K562 (cell line): ENCODE results near the gene KRTAP2-2. TPM values are rescaled to one million over a fixed set of nuclear protein-coding genes. Genes with fewer than 3 reads are reported as not detected.

ENCODE experiments used
- ATAC-seq: fragments of 200-7000 bp; cut with Tn5 transposase; 3 replicates; pipeline ENCODE4 v1.9.1; 2020; ENCODE audit warnings: moderate library complexity
- BruUV-seq: library from RNA; stranded (reverse); fragments of 400-500 nt; replicated peaks from 2 replicates; lab custom pipeline; 2021; lab: Mats Ljungman, UMichigan
- CTCF ChIA-PET: fragments of 300-600 bp; formaldehyde crosslinking; extraction: SDS; loops from one replicate; lab custom pipeline; 2021; ENCODE audit warnings: low intra/inter-chr PET ratio; lab: Yijun Ruan, JAX
- POLR2A ChIA-PET: fragments of 300-600, 350-650 bp; sonication (Branson Sonifier 250); formaldehyde crosslinking; extraction: SDS; loops from one replicate; lab custom pipeline; 2021; ENCODE audit warnings: antibody characterized with exemption, inconsistent platforms; lab: Yijun Ruan, JAX
- DNase-seq, 4 experiments: peaks; one replicate each; pipeline versions ENCODE4 v3.0.0 to v3.0.0-alpha.2; 2011 to 2018; ENCODE audit warnings: low spot score in 3 of 4, mixed read lengths in 3 of 4; ENCODE audit errors: extremely low read depth in 1 of 4
- FAIRE-seq: peaks from 2 replicates; lab custom pipeline; 2011; peaks lifted over from hg19 to GRCh38; lab: Jason Lieb, UNC
- H2AFZ ChIP-seq: 2 replicates; pipeline ENCODE4 v1.6.0; 2011; ENCODE audit warnings: low read depth, low read length, control low read depth, inconsistent platforms
- H3K27ac ChIP-seq: fragments of 200-600 bp; 3 replicates; pipeline ENCODE4 v1.8.0; 2011; ENCODE audit warnings: low read depth, mild to moderate bottlenecking, control low read depth, inconsistent platforms, low read length, moderate library complexity, mixed read lengths; ENCODE audit errors: extremely low read depth
- H3K27me3 ChIP-seq, 2 experiments: fragments of 300-600 bp in 1 of 2; 2 replicates in 1 of 2; 3 replicates in 1 of 2; pipeline versions ENCODE4 v1.6.0 to v1.8.0; 2011; ENCODE audit warnings: inconsistent platforms in 2 of 2, low read length in 2 of 2, mild to moderate bottlenecking in 1 of 2, mixed read lengths in 1 of 2, moderate library complexity in 1 of 2; ENCODE audit not compliant: control insufficient read depth in 2 of 2, insufficient read depth in 2 of 2
- H3K36me3 ChIP-seq: fragments of 300-600 bp; 3 replicates; pipeline ENCODE4 v1.8.0; 2011; ENCODE audit warnings: mild to moderate bottlenecking, low read length, inconsistent platforms; ENCODE audit not compliant: control insufficient read depth, insufficient read depth
- H3K4me1 ChIP-seq, 2 experiments: fragments of 200-600 bp in 1 of 2; replicated peaks in 1 of 2; 2 replicates in 1 of 2; 3 replicates in 1 of 2; pipeline versions ENCODE4 v1.5.1 to v1.8.0; 2011; ENCODE audit warnings: inconsistent platforms in 2 of 2, low read length in 2 of 2, mild to moderate bottlenecking in 1 of 2, mixed read lengths in 1 of 2, moderate library complexity in 1 of 2; ENCODE audit not compliant: control insufficient read depth in 2 of 2, insufficient read depth in 2 of 2
- H3K4me2 ChIP-seq: 2 replicates; pipeline ENCODE4 v1.6.1; 2011; ENCODE audit warnings: low read length, control low read depth, inconsistent platforms, mixed read lengths; ENCODE audit not compliant: insufficient read depth
- H3K4me3 ChIP-seq: fragments of 200-600 bp; sonication (generic), shearing (Covaris generic); 2 replicates; pipeline ENCODE4 v1.5.1; 2016; ENCODE audit warnings: control low read depth, inconsistent platforms
- H3K79me2 ChIP-seq: fragments of 200-600 bp; 3 replicates; pipeline ENCODE4 v1.8.0; 2011; ENCODE audit warnings: low read length, inconsistent platforms; ENCODE audit not compliant: control insufficient read depth, insufficient read depth
- H3K9ac ChIP-seq, 2 experiments: 2 replicates each; pipeline versions ENCODE4 v1.6.0 to v1.6.1; 2011; ENCODE audit warnings: low read depth in 2 of 2, low read length in 2 of 2, control low read depth in 1 of 2, inconsistent platforms in 1 of 2, mild to moderate bottlenecking in 1 of 2, mixed read lengths in 1 of 2; ENCODE audit not compliant: insufficient read depth in 1 of 2
- H3K9me1 ChIP-seq: one replicate; pipeline ENCODE4 v1.6.0; 2011; ENCODE audit warnings: inconsistent platforms, mild to moderate bottlenecking, low read length, moderate library complexity; ENCODE audit not compliant: control insufficient read depth, insufficient read depth
- H3K9me3 ChIP-seq: replicated peaks from 2 replicates; pipeline ENCODE4 v1.5.1; 2011; ENCODE audit warnings: low read depth, low read length, inconsistent platforms; ENCODE audit not compliant: control insufficient read depth, insufficient read depth
- H4K20me1 ChIP-seq: replicated peaks from 2 replicates; pipeline ENCODE4 v1.6.1; 2011; ENCODE audit warnings: low read length, inconsistent platforms, mixed read lengths; ENCODE audit not compliant: control insufficient read depth, insufficient read depth
- CTBP1 ChIP-seq: fragments of 450-650 bp; IDR thresholded peaks from 2 replicates; pipeline ENCODE4 v1.6.1; 2016; ENCODE audit warnings: borderline replicate concordance
- ETV6 ChIP-seq, 3 experiments: fragments of 150-350 bp in 1 of 3; sonication (generic) in 1 of 3; formaldehyde crosslinking in 1 of 3; IDR thresholded peaks; 2 replicates each; pipeline versions ENCODE4 v1.6.1 to v1.8.0; 2014 to 2022; ENCODE audit warnings: borderline replicate concordance in 2 of 3, low read depth in 2 of 3, antibody characterized with exemption in 1 of 3, low read length in 1 of 3, mild to moderate bottlenecking in 1 of 3, missing genetic modification reagents in 1 of 3
- HNRNPH1 ChIP-seq: fragments of 200-400 bp; formaldehyde crosslinking; optimal IDR thresholded peaks from 2 replicates; pipeline ENCODE3; 2017; ENCODE audit warnings: low read depth, mild to moderate bottlenecking, low read length, moderate library complexity
- HSF4 ChIP-seq: fragments of 250-450 bp; sonication (Bioruptor Pico); IDR thresholded peaks from 2 replicates; pipeline ENCODE4 v2.1.2; 2022; ENCODE audit warnings: mild to moderate bottlenecking, moderate library complexity, borderline replicate concordance
- MYBL2 ChIP-seq, 2 experiments: fragments of 450-650 bp in 1 of 2; sonication (generic) in 1 of 2; formaldehyde crosslinking in 1 of 2; IDR thresholded peaks; 2 replicates each; pipeline versions ENCODE4 v1.6.1 to v1.8.1; 2017 to 2022; ENCODE audit warnings: borderline replicate concordance in 1 of 2, inconsistent platforms in 1 of 2, low read depth in 1 of 2, mild to moderate bottlenecking in 1 of 2, missing genetic modification reagents in 1 of 2, moderate library complexity in 1 of 2
- NR1H2 ChIP-seq: sonication (generic); formaldehyde crosslinking; IDR thresholded peaks from 2 replicates; pipeline ENCODE4 v1.4.0; 2020; ENCODE audit warnings: mild to moderate bottlenecking, missing genetic modification reagents
- RBM14 ChIP-seq: fragments of 200-400 bp; formaldehyde crosslinking; IDR thresholded peaks from 2 replicates; pipeline ENCODE4 v1.6.1; 2018; ENCODE audit warnings: low read depth, mild to moderate bottlenecking, low read length, moderate library complexity, borderline replicate concordance; ENCODE audit not compliant: insufficient read depth
- RFX7 ChIP-seq: fragments of 250-450 bp; sonication (Bioruptor Pico); IDR thresholded peaks from 2 replicates; pipeline ENCODE4 v1.5.1; 2021; ENCODE audit warnings: mild to moderate bottlenecking
- SIN3B ChIP-seq: fragments of 450-650 bp; IDR thresholded peaks from 2 replicates; pipeline ENCODE4 v1.6.1; 2017; ENCODE audit warnings: low read depth, mild to moderate bottlenecking, moderate library complexity
- U2AF1 ChIP-seq: fragments of 200-400 bp; formaldehyde crosslinking; optimal IDR thresholded peaks from 2 replicates; pipeline ENCODE3; 2017; ENCODE audit warnings: mild to moderate bottlenecking, low read depth, low read length, moderate library complexity
- XRCC4 ChIP-seq: IDR thresholded peaks from one replicate; pipeline ENCODE4 v1.6.1; 2011; ENCODE audit not compliant: insufficient read depth, insufficient read length; ENCODE audit errors: extremely low read depth
- ZC3H11A ChIP-seq: IDR thresholded peaks from 2 replicates; pipeline ENCODE4 v1.6.1; 2012; ENCODE audit warnings: low read depth, low read length, improper control_type of control experiment
- ZC3H4 ChIP-seq: sonication (generic); formaldehyde crosslinking; IDR thresholded peaks from 2 replicates; pipeline ENCODE4 v1.9.0; 2021; ENCODE audit warnings: missing genetic modification reagents, borderline replicate concordance
- WGBS: fragments of 100-300 bp; shearing (Covaris generic); methylation state at CpG from one replicate; pipeline ENCODE4 v1.1.6; 2016; ENCODE audit warnings: low coverage, mixed read lengths; ENCODE audit not compliant: insufficient coverage; ENCODE audit errors: missing lambda C conversion rate; 5-methylcytosine and 5-hydroxymethylcytosine counted together
- in situ Hi-C: fragments of 300-500 bp; cut with MboI; formaldehyde crosslinking; loops from 4 replicates; pipeline ENCODE4 v1.15.0; 2018; ENCODE audit warnings: inconsistent platforms, mixed read lengths
- intact Hi-C: fragments of 100-400 bp; cut with micrococcal nuclease; formaldehyde crosslinking; loops from 2 replicates; pipeline ENCODE4 v1.14.2; 2022
- polyA plus RNA-seq, 8 experiments: library from polyadenylated mRNA; depleted of rRNA in 4 of 8; stranded (reverse) in 5 of 8; unstranded in 3 of 8; fragments of >200 nt; fragmentation: Nextera tagmentation in 2 of 8; fragmentation: Illumina TruSeq in 1 of 8; extraction: Ambion mirVana in 2 of 8; extraction: Trizol in 1 of 8; gene quantifications; 2 replicates each; pipeline versions ENCODE4 v1.2.1 to v1.2.3, GENCODE V29; 2011 to 2014; ENCODE audit warnings: inconsistent platforms in 1 of 8, missing spikeins in 1 of 8
- total RNA-seq, 7 experiments: library from RNA; depleted of rRNA in 6 of 7; stranded (reverse); fragments of >200 nt in 6 of 7; fragmentation: Illumina TruSeq in 2 of 7; extraction: Trizol in 2 of 7; gene quantifications; 2 replicates each; pipeline versions ENCODE4 v1.2.1 to v1.2.3, GENCODE V29; 2011 to 2021; ENCODE audit warnings: low replicate concordance in 1 of 7
- TF ChIP-seq, protein P1 (sequence below), 2 experiments: fragments of 200-800 bp in 1 of 2; sonication (Bioruptor generic) in 1 of 2; sonication (generic) in 1 of 2; formaldehyde crosslinking in 1 of 2; IDR thresholded peaks in 1 of 2; conservative IDR thresholded peaks in 1 of 2; 2 replicates each; pipeline versions ENCODE4 v1.5.0 to v1.6.1; 2016 to 2020; ENCODE audit warnings: missing compliant biosample characterization in 1 of 2, missing genetic modification characterization in 1 of 2, missing genetic modification reagents in 1 of 2
- TF ChIP-seq, protein P2 (sequence below): fragments of 450-650 bp; IDR thresholded peaks from 2 replicates; pipeline ENCODE4 v1.6.1; 2016; ENCODE audit warnings: borderline replicate concordance

Gene KRTAP2-2
- total and polyA plus RNA-seq, 9 of the 15 experiments (the other 6 are each of a cell fraction or from before 2014, with no cell fraction given) = not detected

DNA sequence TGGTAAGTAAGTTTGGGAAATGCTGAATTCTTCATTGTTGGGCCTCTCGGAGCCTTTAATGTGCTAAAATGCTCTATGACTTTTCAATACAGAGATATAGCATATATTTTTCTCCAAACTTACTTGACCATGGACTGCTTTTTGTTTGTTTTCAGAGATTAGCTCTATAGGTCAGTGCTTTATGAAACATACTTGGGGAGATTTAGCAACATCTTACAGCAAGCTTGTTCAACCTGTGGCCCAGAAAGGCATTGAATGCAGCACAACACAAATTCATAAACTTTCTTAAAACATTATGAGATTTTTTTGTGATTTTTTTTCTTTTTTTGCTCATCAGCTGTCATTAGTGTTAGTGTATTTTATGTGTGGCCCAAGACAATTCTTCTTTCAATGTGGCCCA lies 45.1 kb downstream of the KRTAP2-2 start:
- no peak for DNase-seq
- Histone ChIP-seq H3K27me3 (peaks cover 0 to 6% of the 10 kb centered on the region in 2 experiments; a peak in 3 of 5 replicates), H3K4me1 (no peaks in the 10 kb centered on the region), H3K36me3 (no peaks in the 10 kb centered on the region), H3K9ac (no peak overlapping the region), H3K9me3 (no peaks in the 10 kb centered on the region), H3K27ac (no peak overlapping the region), H4K20me1 (no peaks in the 10 kb centered on the region), H3K4me2 (no peak overlapping the region), H2AFZ (no peak overlapping the region), H3K4me3 (no peak overlapping the region), H3K9me1 (no peaks in the 10 kb centered on the region), H3K79me2 (no peaks in the 10 kb centered on the region)
- ChIA-PET POLR2A (no interaction called here), CTCF (no interaction called here)
- WGBS = 0% methylated on average over 1 of the region's 1 CpG
- FAIRE-seq = no peak
- TF ChIP-seq MYBL2 (IDR thresholded peaks at IDR 0.05; ENCODE audit: low read depth) (no peak), MYBL2 (CRISPR knock-in tag; IDR thresholded peaks at IDR 0.05; ENCODE audit: borderline replicate concordance) (no peak), U2AF1 (no peak), HNRNPH1 (no peak), XRCC4 (no peak), HSF4 (CRISPR knock-in tag) (no peak), RBM14 (no peak), NR1H2 (CRISPR knock-in tag) (no peak), SIN3B (no peak), ZC3H11A (no peak), RFX7 (CRISPR knock-in tag) (no peak), ZC3H4 (CRISPR knock-in tag) (no peak), ETV6 (IDR thresholded peaks at IDR 0.05; ENCODE audit: borderline replicate concordance in 1 of 2, low read depth in 2 of 2, low read length in 1 of 2) (no peak), ETV6 (CRISPR knock-in tag; IDR thresholded peaks at IDR 0.05; ENCODE audit: borderline replicate concordance) (no peak), CTBP1 (no peak)
- TF ChIP-seq, protein P1, sequence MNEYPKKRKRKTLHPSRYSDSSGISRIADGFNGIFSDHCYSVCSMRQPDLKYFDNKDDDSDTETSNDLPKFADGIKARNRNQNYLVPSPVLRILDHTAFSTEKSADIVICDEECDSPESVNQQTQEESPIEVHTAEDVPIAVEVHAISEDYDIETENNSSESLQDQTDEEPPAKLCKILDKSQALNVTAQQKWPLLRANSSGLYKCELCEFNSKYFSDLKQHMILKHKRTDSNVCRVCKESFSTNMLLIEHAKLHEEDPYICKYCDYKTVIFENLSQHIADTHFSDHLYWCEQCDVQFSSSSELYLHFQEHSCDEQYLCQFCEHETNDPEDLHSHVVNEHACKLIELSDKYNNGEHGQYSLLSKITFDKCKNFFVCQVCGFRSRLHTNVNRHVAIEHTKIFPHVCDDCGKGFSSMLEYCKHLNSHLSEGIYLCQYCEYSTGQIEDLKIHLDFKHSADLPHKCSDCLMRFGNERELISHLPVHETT (CRISPR knock-in tag; conservative IDR thresholded peaks at IDR 0.05 in 1 of 2, IDR thresholded peaks at IDR 0.05 in 1 of 2) = no peak
- TF ChIP-seq, protein P2, sequence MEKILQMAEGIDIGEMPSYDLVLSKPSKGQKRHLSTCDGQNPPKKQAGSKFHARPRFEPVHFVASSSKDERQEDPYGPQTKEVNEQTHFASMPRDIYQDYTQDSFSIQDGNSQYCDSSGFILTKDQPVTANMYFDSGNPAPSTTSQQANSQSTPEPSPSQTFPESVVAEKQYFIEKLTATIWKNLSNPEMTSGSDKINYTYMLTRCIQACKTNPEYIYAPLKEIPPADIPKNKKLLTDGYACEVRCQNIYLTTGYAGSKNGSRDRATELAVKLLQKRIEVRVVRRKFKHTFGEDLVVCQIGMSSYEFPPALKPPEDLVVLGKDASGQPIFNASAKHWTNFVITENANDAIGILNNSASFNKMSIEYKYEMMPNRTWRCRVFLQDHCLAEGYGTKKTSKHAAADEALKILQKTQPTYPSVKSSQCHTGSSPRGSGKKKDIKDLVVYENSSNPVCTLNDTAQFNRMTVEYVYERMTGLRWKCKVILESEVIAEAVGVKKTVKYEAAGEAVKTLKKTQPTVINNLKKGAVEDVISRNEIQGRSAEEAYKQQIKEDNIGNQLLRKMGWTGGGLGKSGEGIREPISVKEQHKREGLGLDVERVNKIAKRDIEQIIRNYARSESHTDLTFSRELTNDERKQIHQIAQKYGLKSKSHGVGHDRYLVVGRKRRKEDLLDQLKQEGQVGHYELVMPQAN = no peak
- intact Hi-C loops = no loop called here
- in situ Hi-C loops = no loop called here
- ATAC-seq = no peak
- no TSS peak for BruUV-seq
